Epithelial cell of esophagus (primary cell): Measurements from ENCODE around the gene BNC2.

ENCODE experiments used
- DNase-seq: peaks from one replicate; pipeline ENCODE4 v3.0.0; 2010; ENCODE audit warnings: low read depth
- H3K4me3 ChIP-seq: 2 replicates; pipeline ENCODE4 v1.5.1; 2011; ENCODE audit warnings: mild to moderate bottlenecking, low read length, control low read depth
- CTCF ChIP-seq: IDR thresholded peaks from 2 replicates; pipeline ENCODE4 v1.5.1; 2011; ENCODE audit warnings: low read depth, mild to moderate bottlenecking, low read length, control low read depth, inconsistent platforms; ENCODE audit not compliant: insufficient read depth; ENCODE audit errors: missing control alignments

The BNC2 gene

GRCh38 chr9:16421532-16421931 lies 448.9 kb downstream of the BNC2 start:
- no peak overlapping the region for H3K4me3 ChIP-seq
- TF ChIP-seq CTCF = no peak
- peak; percentile 24 for DNase-seq

GRCh38 chr9:16419124-16419523 lies 451.3 kb downstream of the BNC2 start:
- TF ChIP-seq CTCF = no peak
- no peak overlapping the region for H3K4me3 ChIP-seq
- no peak for DNase-seq

- DNase-seq = no peak
- TF ChIP-seq CTCF = no peak
- no peak overlapping the region for H3K4me3 ChIP-seq
Measured at GRCh38 chr9:16418721-16419120, 451.7 kb downstream of the BNC2 start.

- DNase-seq = no peak
- no peak overlapping the region for H3K4me3 ChIP-seq
- TF ChIP-seq CTCF = no peak
Measured at GRCh38 chr9:16417749-16418148, 452.7 kb downstream of the BNC2 start.

- no peak overlapping the region for H3K4me3 ChIP-seq
- peak; percentile 45 for DNase-seq
Measured at GRCh38 chr9:16417161-16417560, 453.3 kb downstream of the BNC2 start.

GRCh38 chr9:16414451-16414850 lies 456.0 kb downstream of the BNC2 start:
- H3K4me3 ChIP-seq = no peak overlapping the region
- no peak for TF ChIP-seq CTCF
- DNase-seq = peak; percentile 21

More at GRCh38 chr9:16417161-16417560, 453.3 kb downstream of the BNC2 start:
- TF ChIP-seq CTCF = no peak

- H3K4me3 ChIP-seq = no peak overlapping the region
- DNase-seq = no peak
- no peak for TF ChIP-seq CTCF
Measured at GRCh38 chr9:16413509-16414016, 456.9 kb downstream of the BNC2 start.
